HepG2 (cell line): Measurements from ENCODE around the gene GATA5. TPM values are rescaled to one million over a fixed set of nuclear protein-coding genes. Genes with fewer than 3 reads are reported as not detected.
A peak's percentile ranks its signal among the peaks of the same experiment; 100 is the strongest.

Source experiments
- ATAC-seq: fragments of 200-7000 bp; cut with Tn5 transposase; 3 replicates; pipeline ENCODE4 v1.9.1; 2020; ENCODE audit warnings: mild to moderate bottlenecking, moderate library complexity
- BruUV-seq: library from RNA; stranded (reverse); fragments of 400-500 nt; replicated peaks from 2 replicates; lab custom pipeline; 2021; lab: Mats Ljungman, UMichigan
- CTCF ChIA-PET: fragments of 300-600 bp; formaldehyde crosslinking; extraction: SDS; loops from one replicate; lab custom pipeline; 2021; ENCODE audit warnings: low total read pairs, inconsistent platforms, low intra/inter-chr PET ratio; lab: Yijun Ruan, JAX
- POLR2A ChIA-PET: fragments of 350-600 bp; sonication (Branson Sonifier 250); formaldehyde crosslinking; loops from one replicate; lab custom pipeline; 2020; ENCODE audit warnings: antibody characterized with exemption, inconsistent platforms; lab: Yijun Ruan, JAX
- DNase-seq: peaks from one replicate; pipeline ENCODE4 v3.0.0-alpha.2; 2015; ENCODE audit warnings: low spot score
- FAIRE-seq: peaks from 3 replicates; lab custom pipeline; 2011; peaks lifted over from hg19 to GRCh38; lab: Jason Lieb, UNC
- H2AFZ ChIP-seq: one replicate; pipeline ENCODE4 v1.6.1; 2011; ENCODE audit warnings: low read length, inconsistent platforms
- H3K27ac ChIP-seq: fragments of 300-600 bp; 3 replicates; pipeline ENCODE4 v1.8.0; 2011; ENCODE audit warnings: mixed run types, mild to moderate bottlenecking, mixed read lengths, low read length, inconsistent platforms; ENCODE audit not compliant: insufficient read depth; ENCODE audit errors: extremely low read length
- H3K27me3 ChIP-seq, 2 experiments: fragments of 200-600 bp in 1 of 2; 2 replicates in 1 of 2; 3 replicates in 1 of 2; pipeline versions ENCODE4 v1.6.0 to v1.8.0; 2011; ENCODE audit warnings: low read length in 2 of 2, mild to moderate bottlenecking in 2 of 2, moderate library complexity in 2 of 2, inconsistent platforms in 1 of 2; ENCODE audit not compliant: insufficient read depth in 2 of 2, control insufficient read depth in 1 of 2
- H3K36me3 ChIP-seq, 2 experiments: fragments of 200-600 bp in 1 of 2; replicated peaks in 1 of 2; 2 replicates in 1 of 2; 3 replicates in 1 of 2; pipeline versions ENCODE4 v1.5.1 to v1.8.0; 2011; ENCODE audit warnings: low read length in 2 of 2, inconsistent platforms in 1 of 2; ENCODE audit not compliant: insufficient read depth in 2 of 2, control insufficient read depth in 1 of 2
- H3K4me1 ChIP-seq: 2 replicates; pipeline ENCODE4 v1.5.1; 2012; ENCODE audit warnings: low read length, inconsistent platforms; ENCODE audit not compliant: insufficient read depth
- H3K4me2 ChIP-seq: 2 replicates; pipeline ENCODE4 v1.6.0; 2011; ENCODE audit warnings: low read depth, low read length, inconsistent platforms
- H3K4me3 ChIP-seq, 3 experiments: fragments of 200-600 bp in 1 of 3; sonication (generic), shearing (Covaris generic) in 1 of 3; replicated peaks in 1 of 3; 2 replicates each; pipeline ENCODE4 v1.5.1; 2011 to 2016; ENCODE audit warnings: low read length in 3 of 3, inconsistent platforms in 2 of 3, low read depth in 2 of 3, mild to moderate bottlenecking in 2 of 3, control low read depth in 1 of 3, mixed read lengths in 1 of 3; ENCODE audit not compliant: insufficient read depth in 1 of 3
- H3K79me2 ChIP-seq: one replicate; pipeline ENCODE4 v1.6.1; 2011; ENCODE audit warnings: low read length, inconsistent platforms; ENCODE audit not compliant: insufficient read depth
- H3K9ac ChIP-seq: 2 replicates; pipeline ENCODE4 v1.6.0; 2011; ENCODE audit warnings: mild to moderate bottlenecking, low read depth, low read length, inconsistent platforms; ENCODE audit not compliant: insufficient read depth
- H3K9me3 ChIP-seq: 2 replicates; pipeline ENCODE4 v1.5.1; 2012; ENCODE audit warnings: mild to moderate bottlenecking, low read length
- H4K20me1 ChIP-seq: 2 replicates; pipeline ENCODE4 v1.6.0; 2011; ENCODE audit warnings: inconsistent platforms, mild to moderate bottlenecking, low read length, moderate library complexity; ENCODE audit not compliant: insufficient read depth
- CENPBD1 ChIP-seq: sonication (generic); formaldehyde crosslinking; IDR thresholded peaks from 2 replicates; pipeline ENCODE4 v1.8.0; 2022; ENCODE audit warnings: missing genetic modification reagents, low read depth, mild to moderate bottlenecking, borderline replicate concordance
- CENPT ChIP-seq: sonication (generic); formaldehyde crosslinking; IDR thresholded peaks from 2 replicates; pipeline ENCODE4 v1.8.0; 2022; ENCODE audit warnings: low read depth, mild to moderate bottlenecking, moderate library complexity, missing genetic modification reagents
- CSRNP2 ChIP-seq: sonication (generic); formaldehyde crosslinking; conservative IDR thresholded peaks from 2 replicates; pipeline ENCODE4 v1.8.0; 2022; ENCODE audit warnings: low read depth, missing genetic modification reagents
- DBP ChIP-seq: sonication (generic); formaldehyde crosslinking; IDR thresholded peaks from 2 replicates; pipeline ENCODE4 v1.4.0; 2020; ENCODE audit warnings: missing genetic modification reagents; ENCODE audit errors: not compliant biosample characterization
- FOSL2 ChIP-seq: sonication (generic); formaldehyde crosslinking; IDR thresholded peaks from 2 replicates; pipeline ENCODE4 v1.4.0; 2020; ENCODE audit warnings: missing genetic modification reagents
- GMEB1 ChIP-seq: sonication (generic); formaldehyde crosslinking; IDR thresholded peaks from 2 replicates; pipeline ENCODE4 v1.5.1; 2020; ENCODE audit warnings: missing genetic modification reagents, mild to moderate bottlenecking, borderline replicate concordance
- HINFP ChIP-seq: sonication (generic); formaldehyde crosslinking; IDR thresholded peaks from 2 replicates; pipeline ENCODE4 v1.4.0; 2020; ENCODE audit warnings: low read depth, mild to moderate bottlenecking, missing genetic modification reagents
- JUNB ChIP-seq: sonication (generic); formaldehyde crosslinking; IDR thresholded peaks from 2 replicates; pipeline ENCODE4 v1.8.0; 2022; ENCODE audit warnings: missing genetic modification reagents, mild to moderate bottlenecking, borderline replicate concordance
- KDM5A ChIP-seq: fragments of 200-600 bp; sonication (generic); IDR thresholded peaks from 2 replicates; pipeline ENCODE4 v1.7.0; 2018; ENCODE audit warnings: antibody characterized with exemption, mild to moderate bottlenecking, low read length, borderline replicate concordance
- MNT ChIP-seq: fragments of 450-650 bp; IDR thresholded peaks from 2 replicates; pipeline ENCODE4 v1.6.1; 2016
- SAP130 ChIP-seq: IDR thresholded peaks from 2 replicates; pipeline ENCODE4 v1.6.1; 2016; ENCODE audit warnings: low read depth
- ZNF225 ChIP-seq: sonication (generic); formaldehyde crosslinking; IDR thresholded peaks from 2 replicates; pipeline ENCODE4 v1.4.0; 2020; ENCODE audit warnings: mild to moderate bottlenecking, missing genetic modification reagents
- ZNF333 ChIP-seq: sonication (generic); formaldehyde crosslinking; IDR thresholded peaks from 2 replicates; pipeline ENCODE4 v1.4.0; 2020; ENCODE audit warnings: mild to moderate bottlenecking, missing genetic modification reagents, borderline replicate concordance
- WGBS: methylation state at CpG from one replicate; pipeline ENCODE4 v1.1.6; 2017; ENCODE audit warnings: low lambda C conversion rate; 5-methylcytosine and 5-hydroxymethylcytosine counted together
- in situ Hi-C: cut with HindIII; loops from 2 replicates; pipeline ENCODE4 v1.10.0; 2017; ENCODE audit warnings: low pct_unique_long_range_greater_than_20kb; ENCODE audit not compliant: extremely low pct_ligation_motif_present
- intact Hi-C: fragments of 100-400 bp; cut with micrococcal nuclease; formaldehyde crosslinking; loops from one replicate; pipeline ENCODE4 v1.10.0; 2022; ENCODE audit not compliant: unreplicated experiment
- polyA plus RNA-seq, 8 experiments: library from polyadenylated mRNA; depleted of rRNA in 3 of 8; stranded (reverse) in 7 of 8; unstranded in 1 of 8; fragments of >200 nt; fragmentation: Illumina TruSeq in 4 of 8; extraction: Trizol in 4 of 8; gene quantifications; 2 replicates each; pipeline versions ENCODE4 v1.2.1 to v1.2.3, GENCODE V29; 2011 to 2016; ENCODE audit warnings: low read depth in 4 of 8, missing spikeins in 1 of 8, mixed read lengths in 1 of 8; ENCODE audit not compliant: insufficient read depth in 1 of 8
- total RNA-seq, 5 experiments: library from RNA; depleted of rRNA; stranded (reverse); fragments of >200 nt; fragmentation: Illumina TruSeq; extraction: Trizol; gene quantifications; 2 replicates each; pipeline ENCODE4 v1.2.3, GENCODE V29; 2016; ENCODE audit warnings: low read depth in 1 of 5

Gene GATA5
- total and polyA plus RNA-seq, 2 of the 13 experiments (the other 11 are each of a cell fraction or from before 2014, with no cell fraction given) = 0.12 to 0.20 TPM

GRCh38 chr20:62503401-62504178 is 27.8 kb upstream of the GATA5 start:
- H3K9ac ChIP-seq = no peak overlapping the region
- no peak for DNase-seq
- ATAC-seq = no peak
- BruUV-seq = no TSS peak
- H2AFZ ChIP-seq = no peak overlapping the region
- H3K9me3 ChIP-seq = no peaks in the 10 kb centered on the region
- H3K4me3 ChIP-seq = no peak overlapping the region
- peaks cover 3% of the 10 kb centered on the region; the same call in 1 of the 2 replicates for H4K20me1 ChIP-seq
- POLR2A ChIA-PET = no interaction called here
- H3K4me2 ChIP-seq = no peak overlapping the region
- H3K27me3 ChIP-seq = peaks cover 8 to 47% of the 10 kb centered on the region in 2 experiments; a peak in 4 of 5 replicates
- FAIRE-seq = no peak
- H3K27ac ChIP-seq = no peak overlapping the region
- TF ChIP-seq CENPBD1 = no peak
- no peak for TF ChIP-seq KDM5A
- no peak for TF ChIP-seq GMEB1 (CRISPR knock-in tag)
- TF ChIP-seq CSRNP2 (CRISPR knock-in tag) = no peak
- TF ChIP-seq HINFP (CRISPR knock-in tag) = no peak
- no peak for TF ChIP-seq SAP130 (CRISPR knock-in tag)
- no peak for TF ChIP-seq ZNF333
- TF ChIP-seq ZNF225 (CRISPR knock-in tag) = no peak
- TF ChIP-seq DBP (CRISPR knock-in tag) = no peak
- TF ChIP-seq CENPT (CRISPR knock-in tag) = peak; percentile 54; the same call in 1 of the 2 replicates
- TF ChIP-seq FOSL2 (CRISPR knock-in tag) = no peak
- peak; percentile 75 for TF ChIP-seq MNT
- no peak for TF ChIP-seq JUNB (CRISPR knock-in tag)
- no peaks in the 10 kb centered on the region for H3K79me2 ChIP-seq
- no peaks in the 10 kb centered on the region for H3K4me1 ChIP-seq
- in situ Hi-C loops = loop anchor here (5.0 to 25.0 kb wide), 2 partner anchors 114 to 284 kb away; partner anchors contain the start of gene MRGBP
- intact Hi-C loops = loop anchor here (5.0 kb wide), 1 partner anchor 289 kb away; no protein-coding TSS in a partner anchor
- CTCF ChIA-PET = no interaction called here
- WGBS = 15% methylated on average over 15 of the region's 18 CpGs
- H3K36me3 ChIP-seq = no peaks in the 10 kb centered on the region
